HG02798 (cell line): ENCODE measurements around the gene DUSP28.

Experiments used
- ATAC-seq: cut with Tn5 transposase; IDR thresholded peaks from one replicate; pipeline ENCODE4 v1.9.1; 2021; ENCODE audit warnings: mild to moderate bottlenecking; ENCODE audit not compliant: unreplicated experiment, poor library complexity

DUSP28 gene

GRCh38 chr2:240571314-240571973 is 11.3 kb downstream of the DUSP28 start:
- no peak for ATAC-seq

GRCh38 chr2:240572141-240573031 is 12.2 kb downstream of the DUSP28 start:
- ATAC-seq: no peak

DNA sequence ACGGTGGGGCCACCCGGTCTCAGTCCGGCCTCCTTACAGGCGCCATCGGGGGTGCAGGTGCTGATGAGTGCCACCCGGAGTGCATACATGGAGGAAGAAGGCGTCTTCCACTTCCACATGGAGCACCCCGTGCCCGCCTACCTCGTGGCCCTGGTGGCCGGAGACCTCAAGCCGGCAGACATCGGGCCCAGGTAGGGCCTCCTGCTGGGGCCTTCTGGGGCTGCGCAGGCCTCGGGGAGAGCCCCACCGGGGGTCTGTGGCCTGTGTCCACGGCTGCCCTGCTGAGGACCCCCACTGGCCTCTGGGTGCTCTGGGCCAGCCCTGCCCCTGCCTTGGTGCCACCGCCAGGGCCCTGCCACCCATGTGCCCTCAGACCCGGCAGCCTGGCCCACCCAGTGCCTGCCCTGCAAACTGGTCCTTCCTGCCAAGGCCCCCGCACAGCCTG is 12.9 kb downstream of the DUSP28 start:
- no peak for ATAC-seq

GRCh38 chr2:240573516-240574385 is 13.6 kb downstream of the DUSP28 start:
- ATAC-seq: no peak

DNA sequence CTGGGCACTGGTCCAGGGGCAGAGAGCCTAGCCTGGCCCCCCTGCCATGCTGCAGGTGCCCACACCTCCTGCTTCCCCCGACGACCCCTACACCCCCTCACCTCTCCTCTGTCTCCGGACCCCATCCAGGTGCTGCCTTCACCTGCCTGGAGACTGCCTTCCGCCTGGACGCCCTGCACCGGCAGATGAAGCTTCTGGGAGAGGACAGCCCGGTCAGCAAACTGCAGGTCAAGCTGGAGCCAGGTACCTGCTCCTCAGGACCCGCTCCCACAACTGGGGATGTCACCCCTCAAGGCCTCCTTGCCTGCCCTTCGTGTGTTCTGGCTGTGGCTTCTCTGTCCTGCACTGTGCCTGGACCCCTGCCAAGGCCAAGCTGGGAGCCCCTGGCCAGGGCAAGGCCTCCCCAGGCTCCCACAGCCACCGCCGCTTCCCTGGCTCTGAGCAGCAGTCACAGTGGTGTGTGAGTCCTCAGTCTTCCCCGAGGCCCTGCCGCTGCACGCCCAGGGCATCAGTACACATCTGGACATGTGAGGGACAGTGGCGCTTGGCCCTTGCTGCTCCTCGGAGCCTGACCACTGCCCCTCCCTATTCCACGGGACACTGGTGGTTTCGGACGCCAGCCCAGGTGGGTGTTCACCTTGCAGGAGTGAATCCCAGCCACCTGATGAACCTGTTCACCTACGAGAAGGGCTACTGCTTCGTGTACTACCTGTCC is 14.4 kb downstream of the DUSP28 start:
- no peak for ATAC-seq

DNA sequence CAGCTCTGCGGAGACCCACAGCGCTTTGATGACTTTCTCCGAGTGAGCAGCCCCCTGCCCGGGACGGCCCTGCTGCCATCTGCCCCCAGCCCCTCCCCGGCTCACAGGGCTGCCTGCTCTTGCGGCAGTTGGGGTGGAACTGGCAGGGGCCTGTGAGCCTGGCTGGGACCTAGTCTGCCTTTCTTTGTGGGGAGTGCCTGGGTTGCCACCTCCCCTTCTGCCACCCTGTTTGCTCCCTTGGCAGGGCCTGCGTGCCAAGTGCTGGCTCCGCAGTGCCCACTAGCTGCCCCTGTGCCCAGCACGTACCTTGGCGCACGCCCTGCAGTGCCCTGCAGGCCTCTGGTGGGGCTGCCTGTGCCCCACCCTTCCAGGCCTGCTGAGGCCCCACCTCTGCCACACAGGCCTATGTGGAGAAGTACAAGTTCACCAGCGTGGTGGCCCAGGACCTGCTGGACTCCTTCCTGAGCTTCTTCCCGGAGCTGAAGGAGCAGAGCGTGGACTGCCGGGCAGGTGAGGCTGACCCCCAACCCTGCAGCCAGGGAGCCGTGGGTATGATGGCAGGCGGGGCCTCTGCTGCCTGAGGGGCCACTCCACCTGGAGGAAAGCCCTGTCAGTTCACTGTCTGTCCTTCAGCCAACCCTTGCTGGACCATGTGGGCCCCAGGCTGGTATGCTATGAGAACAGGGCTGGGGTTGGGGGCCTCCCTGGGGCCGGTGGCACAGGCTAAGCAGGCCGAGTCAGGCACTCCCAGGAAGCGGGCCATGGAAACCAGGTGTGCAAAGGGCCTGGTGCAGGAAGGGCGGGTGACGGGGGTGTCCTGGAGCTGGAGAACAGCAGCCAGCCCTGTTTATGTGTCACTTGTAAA is 15.2 kb downstream of the DUSP28 start:
- ATAC-seq: no peak

DNA sequence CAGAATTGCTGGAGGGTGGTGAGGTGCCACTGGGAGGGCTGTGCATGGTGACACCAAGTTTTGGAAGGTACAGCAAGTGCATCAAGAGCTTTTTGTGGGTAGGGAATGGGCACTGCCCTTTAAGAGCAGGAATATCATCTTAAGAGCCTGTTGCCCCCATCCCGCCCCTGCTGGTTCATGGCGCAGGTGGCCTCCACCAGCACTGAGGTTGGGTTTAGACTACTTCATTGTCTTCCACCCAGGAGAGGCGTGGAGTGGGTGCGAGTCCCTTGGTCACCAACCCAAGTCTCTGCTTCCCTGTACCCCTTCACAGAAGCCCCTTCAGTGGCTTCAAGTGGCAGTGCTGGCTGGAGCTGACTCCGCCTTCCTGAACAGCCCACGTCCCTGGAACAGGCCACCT is 15.9 kb downstream of the DUSP28 start:
- no peak for ATAC-seq

GRCh38 chr2:240576436-240577205 is 16.5 kb downstream of the DUSP28 start:
- no peak for ATAC-seq

DNA sequence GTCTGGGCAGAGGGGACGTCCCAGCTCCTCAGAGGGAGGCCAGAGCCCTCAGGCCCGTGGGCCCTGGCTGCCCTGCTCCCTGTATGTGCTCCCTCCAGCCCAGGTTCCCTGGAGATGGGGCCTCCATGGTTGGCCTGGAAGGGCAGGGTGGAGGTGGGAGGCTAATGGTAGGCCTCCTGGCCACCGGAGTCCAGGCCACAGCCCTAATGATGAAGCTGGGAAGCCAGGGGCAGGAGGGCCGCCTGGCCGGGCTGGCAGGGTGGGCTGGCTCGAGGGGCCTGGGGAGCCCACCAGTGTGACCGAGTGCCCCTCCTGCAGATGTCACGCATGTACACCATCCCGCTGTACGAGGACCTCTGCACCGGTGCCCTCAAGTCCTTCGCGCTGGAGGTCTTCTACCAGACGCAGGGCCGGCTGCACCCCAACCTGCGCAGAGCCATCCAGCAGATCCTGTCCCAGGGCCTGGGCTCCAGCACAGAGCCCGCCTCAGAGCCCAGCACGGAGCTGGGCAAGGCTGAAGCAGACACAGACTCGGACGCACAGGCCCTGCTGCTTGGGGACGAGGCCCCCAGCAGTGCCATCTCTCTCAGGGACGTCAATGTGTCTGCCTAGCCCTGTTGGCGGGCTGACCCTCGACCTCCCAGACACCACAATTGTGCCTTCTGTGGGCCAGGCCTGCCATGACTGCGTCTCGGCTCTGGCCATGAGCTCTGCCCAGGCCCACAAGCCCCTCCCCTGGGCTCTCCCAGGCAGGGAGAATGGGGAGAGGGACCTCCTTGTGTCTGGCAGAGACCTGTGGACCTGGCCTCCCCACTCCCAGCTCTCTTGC is 17.3 kb downstream of the DUSP28 start:
- no peak for ATAC-seq

- no peak for ATAC-seq
Measured at GRCh38 chr2:240578110-240578450, 17.9 kb downstream of the DUSP28 start.

DNA sequence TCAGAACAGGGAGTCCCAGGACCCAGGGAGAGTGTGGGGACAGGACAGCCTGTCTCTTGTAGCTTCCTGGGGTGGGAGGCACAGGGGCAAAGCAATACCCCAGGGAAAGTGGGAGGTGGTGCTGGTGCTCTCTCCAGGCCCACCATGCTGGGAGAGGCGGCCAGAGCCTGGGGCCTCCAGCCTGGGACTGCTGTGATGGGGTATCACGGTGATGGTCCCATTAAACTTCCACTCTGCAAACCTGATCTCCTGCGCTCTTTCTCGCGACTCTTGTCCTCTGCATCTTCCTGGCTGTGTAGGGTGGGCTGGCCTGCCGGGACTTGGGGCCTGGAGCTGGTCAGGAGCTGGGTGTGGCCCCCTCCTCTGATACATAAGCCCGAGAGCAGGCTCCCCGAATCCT is 18.3 kb downstream of the DUSP28 start:
- ATAC-seq: no peak

GRCh38 chr2:240579071-240579762 is 19.1 kb downstream of the DUSP28 start:
- no peak for ATAC-seq

DNA sequence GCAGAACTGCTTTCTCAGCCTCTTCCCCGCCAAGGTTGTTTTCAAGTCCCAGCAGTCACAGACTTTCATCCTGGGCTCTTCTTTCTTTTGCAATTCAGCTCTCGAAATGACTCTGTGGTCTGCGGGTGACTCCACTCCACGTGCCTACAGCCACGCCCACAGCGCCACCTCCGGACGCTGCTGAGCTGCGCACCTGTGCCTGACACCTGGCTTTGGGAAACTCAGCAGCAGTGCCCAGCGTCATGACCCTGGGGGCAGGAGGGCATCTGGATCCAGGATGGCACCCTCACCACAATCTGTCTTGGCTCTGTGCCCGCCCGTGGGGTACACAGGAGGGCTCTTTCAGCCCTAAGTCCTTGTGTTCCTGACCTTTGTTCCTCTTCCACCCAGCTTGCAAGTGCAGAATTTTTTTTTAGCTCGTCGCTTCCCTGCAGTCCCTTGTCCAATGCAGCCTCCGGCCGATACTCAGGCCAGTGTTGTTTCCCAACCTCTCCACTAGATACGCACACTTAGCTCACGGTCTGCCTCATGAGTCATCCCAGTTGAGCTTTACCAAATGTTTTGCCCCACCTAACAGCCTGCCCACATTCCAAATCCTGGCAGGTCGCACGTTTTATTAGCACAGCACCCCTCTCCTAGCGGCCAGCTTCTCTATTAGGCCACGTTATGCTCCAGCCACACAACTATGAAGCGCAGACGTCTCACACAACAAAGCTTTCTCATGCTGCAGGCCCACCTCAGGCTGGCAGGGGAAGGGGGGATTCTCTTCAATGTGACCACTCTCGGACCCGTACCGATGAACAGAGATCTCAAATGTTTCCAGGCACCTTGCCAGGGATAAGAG is 19.8 kb downstream of the DUSP28 start:
- peak; percentile 33 for ATAC-seq

DNA sequence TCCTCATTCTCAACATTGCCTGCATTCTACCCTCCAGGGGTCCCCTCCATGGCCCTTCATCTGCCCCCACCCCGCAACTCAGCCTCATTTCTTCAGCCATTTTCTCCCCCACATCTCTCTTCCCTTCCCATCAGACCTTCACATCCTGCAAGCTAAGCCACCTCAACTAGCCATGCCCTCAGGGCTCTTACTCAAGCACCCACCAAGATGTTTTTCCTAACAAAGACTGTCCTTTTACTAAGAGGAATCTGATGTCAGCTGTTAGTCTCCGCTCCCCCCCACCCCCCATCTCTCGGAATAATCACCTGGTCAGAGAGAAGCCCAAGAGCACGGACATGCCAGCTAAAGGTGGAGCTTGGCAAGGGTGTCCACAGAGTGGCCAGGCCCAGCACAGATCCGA is 21.7 kb downstream of the DUSP28 start:
- ATAC-seq: no peak

- ATAC-seq: no peak
Measured at GRCh38 chr2:240582781-240583180, 22.6 kb downstream of the DUSP28 start.

DNA sequence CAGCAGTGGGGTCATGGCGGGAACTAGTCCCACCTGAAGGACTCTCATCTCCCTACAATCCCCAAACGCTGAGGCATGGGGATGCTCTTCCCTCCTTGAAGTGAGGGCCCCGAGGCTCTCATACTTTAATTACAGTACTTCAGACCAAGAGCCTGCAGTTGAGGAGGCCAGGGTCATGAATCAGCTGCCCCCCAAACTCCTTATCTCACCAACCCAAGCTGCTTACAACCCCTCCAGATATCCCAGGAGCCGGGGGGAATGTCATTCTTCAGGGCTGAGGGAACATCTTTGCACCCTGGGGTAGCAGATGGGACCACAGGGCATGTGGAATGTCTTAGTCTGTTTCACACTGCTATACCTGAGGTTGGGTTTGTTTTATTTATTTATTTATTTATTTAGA is 23.6 kb downstream of the DUSP28 start:
- no peak for ATAC-seq
